AG09319 (cell line): ENCODE data around the gene MARS2.
"Not testable (repeated sequence)": the region's sequence is repeated elsewhere in the genome, so short reads cannot be mapped to it uniquely, and the experiment has no call there.

Source experiments
- DNase-seq: peaks from one replicate; pipeline ENCODE4 v3.0.0-alpha.2; 2010; ENCODE audit warnings: low read depth; ENCODE audit errors: extremely low read depth
- TF ChIP-seq, protein P1 (sequence below): IDR thresholded peaks from 2 replicates; pipeline ENCODE4 v1.5.1; 2011; ENCODE audit warnings: low read depth, mild to moderate bottlenecking, inconsistent platforms, low read length, moderate library complexity

MARS2 gene

DNA sequence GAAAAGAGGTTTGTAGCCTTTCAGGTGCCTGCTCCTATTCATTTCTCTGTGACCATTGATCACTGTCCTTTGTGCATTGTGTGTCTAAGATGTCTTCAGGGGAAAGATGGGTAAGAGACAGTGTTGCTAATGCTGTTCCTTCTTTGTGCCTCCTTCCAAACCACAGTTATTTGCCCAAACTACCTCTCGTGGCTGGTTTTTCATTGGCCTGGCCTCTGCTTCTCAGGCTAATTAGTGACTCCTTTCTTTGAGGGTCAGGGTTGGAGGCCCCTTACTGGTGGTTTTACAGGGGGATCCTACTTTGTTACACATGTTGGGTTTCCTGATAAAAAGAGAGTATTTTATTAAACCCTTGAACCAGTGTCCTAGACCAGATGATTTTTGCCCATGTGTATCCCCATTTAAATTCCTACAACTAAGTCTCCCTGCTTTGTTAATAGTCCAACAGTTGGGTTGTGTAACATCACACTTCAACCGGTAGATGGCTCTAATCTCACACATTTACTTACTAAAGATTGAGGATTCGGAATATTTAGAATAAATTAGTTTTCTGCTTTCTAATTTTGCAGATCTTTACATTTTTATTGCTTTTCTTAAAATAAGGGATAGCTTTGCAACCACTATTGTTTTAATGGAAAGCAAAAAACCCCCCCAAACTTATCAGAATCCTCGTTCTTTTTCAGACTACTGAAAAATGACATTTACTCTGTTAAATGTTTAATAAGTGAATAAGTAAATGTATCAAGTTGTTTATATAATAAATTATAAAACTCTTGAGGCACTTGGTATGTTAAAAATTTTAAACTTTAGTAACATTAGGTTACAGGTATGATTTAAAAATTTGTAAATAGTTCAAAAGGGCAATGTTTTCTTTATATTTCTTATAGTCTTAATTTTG, 2.4 kb downstream of the MARS2 start:
- DNase-seq, result no peak
- TF ChIP-seq, protein P1, sequence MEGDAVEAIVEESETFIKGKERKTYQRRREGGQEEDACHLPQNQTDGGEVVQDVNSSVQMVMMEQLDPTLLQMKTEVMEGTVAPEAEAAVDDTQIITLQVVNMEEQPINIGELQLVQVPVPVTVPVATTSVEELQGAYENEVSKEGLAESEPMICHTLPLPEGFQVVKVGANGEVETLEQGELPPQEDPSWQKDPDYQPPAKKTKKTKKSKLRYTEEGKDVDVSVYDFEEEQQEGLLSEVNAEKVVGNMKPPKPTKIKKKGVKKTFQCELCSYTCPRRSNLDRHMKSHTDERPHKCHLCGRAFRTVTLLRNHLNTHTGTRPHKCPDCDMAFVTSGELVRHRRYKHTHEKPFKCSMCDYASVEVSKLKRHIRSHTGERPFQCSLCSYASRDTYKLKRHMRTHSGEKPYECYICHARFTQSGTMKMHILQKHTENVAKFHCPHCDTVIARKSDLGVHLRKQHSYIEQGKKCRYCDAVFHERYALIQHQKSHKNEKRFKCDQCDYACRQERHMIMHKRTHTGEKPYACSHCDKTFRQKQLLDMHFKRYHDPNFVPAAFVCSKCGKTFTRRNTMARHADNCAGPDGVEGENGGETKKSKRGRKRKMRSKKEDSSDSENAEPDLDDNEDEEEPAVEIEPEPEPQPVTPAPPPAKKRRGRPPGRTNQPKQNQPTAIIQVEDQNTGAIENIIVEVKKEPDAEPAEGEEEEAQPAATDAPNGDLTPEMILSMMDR, result peak; percentile 67

DNA sequence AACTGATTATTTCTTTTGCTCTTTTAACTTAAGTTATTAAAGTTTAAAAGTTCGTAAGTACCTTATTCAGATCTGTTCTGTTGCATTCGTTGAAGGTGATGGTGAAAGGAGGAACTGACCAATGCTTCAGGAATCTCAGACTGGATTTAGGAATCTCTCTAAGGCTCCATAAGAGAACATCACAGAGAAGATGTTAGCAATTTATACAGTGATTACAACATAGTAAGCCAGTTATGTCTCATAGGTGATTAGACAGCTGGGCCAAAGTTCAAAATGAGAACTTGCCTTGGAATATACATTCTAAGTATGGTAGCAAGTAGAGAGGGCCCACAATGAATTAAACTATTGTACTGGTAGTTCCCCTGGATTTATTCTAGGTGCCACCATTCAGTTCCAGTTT, 3.2 kb downstream of the MARS2 start:
- TF ChIP-seq, protein P1, result no peak
- no peak for DNase-seq

DNA sequence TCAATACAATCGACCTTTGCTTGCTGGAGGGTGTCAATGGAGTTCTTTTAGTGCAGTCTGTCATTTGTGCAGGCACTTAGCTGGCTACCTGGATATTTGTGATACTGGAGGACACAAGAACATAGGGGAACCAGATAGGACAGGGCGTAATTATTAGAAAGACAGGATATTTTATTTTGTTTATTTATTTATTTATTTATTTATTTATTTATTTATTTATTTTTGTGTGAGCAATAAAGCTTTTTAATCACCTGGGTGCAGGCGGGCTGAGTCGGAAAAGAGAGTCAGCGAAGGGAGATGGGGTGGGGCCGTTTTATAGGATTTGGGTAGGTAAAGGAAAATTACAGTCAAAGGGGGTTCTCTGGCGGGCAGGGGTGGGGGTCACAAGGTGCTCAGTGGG, 4.0 kb downstream of the MARS2 start:
- not testable (repeated sequence) for DNase-seq

DNA sequence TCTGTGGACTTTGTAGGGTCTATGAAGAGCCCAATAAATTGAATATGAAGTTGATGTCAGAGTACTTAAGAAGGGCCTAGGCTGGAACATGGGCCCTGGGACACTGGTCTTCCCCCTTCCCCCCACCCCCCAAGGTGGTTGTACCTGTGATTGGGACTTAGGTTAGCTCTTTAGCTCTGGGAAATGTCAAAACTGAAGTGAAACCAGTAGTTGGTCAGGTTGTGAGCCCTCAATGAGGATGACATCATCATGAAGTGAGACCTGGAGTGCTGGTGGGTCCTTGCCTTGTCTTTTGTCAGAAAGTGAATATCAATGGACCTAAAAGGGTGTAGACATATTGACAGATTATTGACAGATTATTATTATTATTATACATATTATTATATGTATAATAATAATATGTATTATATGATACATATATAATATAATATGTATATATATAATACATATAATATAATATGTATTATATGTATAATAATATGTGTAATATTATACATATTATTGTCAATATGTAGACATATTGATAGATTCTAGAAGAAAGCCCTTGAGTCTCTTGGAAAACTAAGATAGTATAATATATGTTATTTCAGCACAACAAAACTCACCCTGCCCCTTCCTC, 5.4 kb downstream of the MARS2 start:
- TF ChIP-seq, protein P1, result no peak
- DNase-seq, result no peak

DNA sequence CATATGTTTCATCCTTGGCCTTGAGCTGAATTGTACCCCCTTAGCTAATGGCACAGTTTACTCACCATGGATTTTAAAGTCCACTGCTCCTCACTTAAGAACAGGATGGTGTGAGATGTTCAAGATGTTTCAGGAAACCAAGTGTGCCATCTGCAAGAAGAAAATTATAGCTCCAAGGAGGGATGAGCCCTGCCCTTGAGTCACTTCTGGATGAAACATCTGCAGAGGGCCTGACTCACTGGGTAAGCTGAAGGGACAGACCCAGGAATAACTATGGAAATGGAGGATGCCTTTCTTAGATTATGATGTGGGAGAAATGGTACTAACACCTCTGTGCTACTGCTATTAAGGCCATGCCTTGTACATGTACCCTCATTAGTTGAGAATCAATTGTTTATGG, 6.4 kb downstream of the MARS2 start:
- no peak for DNase-seq
- TF ChIP-seq, protein P1, result no peak

DNA sequence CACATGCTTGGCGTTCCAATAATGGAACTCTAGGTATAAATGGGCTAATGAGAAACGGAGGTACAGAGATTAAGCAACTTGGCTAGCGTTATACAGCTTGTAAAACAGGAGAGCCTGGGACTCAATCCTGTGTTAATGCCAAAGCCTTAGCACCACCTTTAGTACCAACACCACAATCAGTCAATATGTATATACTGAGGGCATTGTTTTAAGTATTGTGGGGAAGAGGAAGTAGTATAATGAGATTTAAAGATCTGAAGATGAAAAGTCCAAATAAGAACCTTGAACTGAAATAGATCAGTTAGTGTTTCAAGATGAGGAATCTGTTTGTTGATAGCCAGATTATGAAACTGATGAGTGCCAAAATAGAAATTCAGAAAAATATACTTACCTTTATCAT, 8.1 kb downstream of the MARS2 start:
- DNase-seq, result no peak
- TF ChIP-seq, protein P1, result no peak

DNA sequence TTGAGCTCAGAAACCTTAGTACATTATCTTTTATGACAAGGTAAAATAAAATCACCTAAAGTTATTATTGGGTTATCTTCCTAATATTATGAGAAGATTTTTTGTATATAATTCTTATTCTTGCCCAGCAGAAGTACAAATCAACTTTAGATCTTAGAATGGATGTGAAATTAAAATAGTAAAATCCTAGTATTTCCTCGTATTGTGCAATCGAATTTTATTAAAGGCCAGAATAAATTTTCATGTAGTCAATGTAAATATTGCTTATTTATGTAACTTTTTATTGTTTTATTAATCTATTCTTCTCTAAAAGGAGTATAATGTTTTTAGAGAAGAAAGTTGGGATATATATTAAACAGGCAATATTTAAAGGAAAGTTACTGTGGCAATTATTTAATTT, 12.7 kb downstream of the MARS2 start:
- DNase-seq, result no peak
- TF ChIP-seq, protein P1, result no peak
